Upper lobe of left lung (tissue), 6 donors: ENCODE measurements around the gene ZMYND8. TPM values are rescaled to one million over a fixed set of nuclear protein-coding genes. Genes with fewer than 3 reads are reported as not detected.

Experiments used
- ATAC-seq, 2 donors: fragments of 200-7000 bp; cut with Tn5 transposase; one replicate each; pipeline ENCODE4 v1.9.1; 2022; ENCODE audit warnings: mild to moderate bottlenecking in 2 of 2, moderate library complexity in 2 of 2; ENCODE audit not compliant: low FRiP score in 2 of 2
- DNase-seq, 2 donors: peaks; one replicate each; pipeline ENCODE4 v3.0.0-alpha.2; 2019 to 2020
- H3K27ac ChIP-seq, 4 donors: fragments of 200-600 bp; sonication (generic); one replicate each; pipeline ENCODE4 v1.5.1; 2016 to 2019
- H3K27me3 ChIP-seq, 4 donors: fragments of 200-600 bp; sonication (generic); one replicate each; pipeline ENCODE4 v1.5.1; 2017 to 2019
- H3K36me3 ChIP-seq, 4 donors: fragments of 200-600 bp; sonication (generic); one replicate each; pipeline ENCODE4 v1.5.1; 2016 to 2019
- H3K4me1 ChIP-seq, 4 donors: fragments of 200-600 bp; sonication (generic); one replicate each; pipeline ENCODE4 v1.5.1; 2018 to 2019
- H3K4me3 ChIP-seq, 4 donors: fragments of 200-600 bp; sonication (generic); one replicate each; pipeline ENCODE4 v1.5.1; 2017 to 2019; ENCODE audit warnings: mild to moderate bottlenecking in 2 of 4, moderate library complexity in 1 of 4
- H3K9me3 ChIP-seq, 4 donors: fragments of 200-600 bp; sonication (generic); one replicate each; pipeline ENCODE4 v1.5.1; 2018 to 2019
- EP300 ChIP-seq, 4 donors: sonication (generic); formaldehyde crosslinking; IDR thresholded peaks; one replicate each; pipeline ENCODE4 v1.5.1; 2017; ENCODE audit warnings: antibody characterized with exemption in 4 of 4, control low read depth in 2 of 4
- POLR2A ChIP-seq, 4 donors: fragments of 450-650 bp; IDR thresholded peaks; one replicate each; pipeline ENCODE4 v1.5.1; 2016 to 2017; ENCODE audit warnings: antibody characterized with exemption in 4 of 4, mild to moderate bottlenecking in 2 of 4
- POLR2AphosphoS5 ChIP-seq, 2 donors: sonication (generic); formaldehyde crosslinking; IDR thresholded peaks; one replicate each; pipeline ENCODE4 v1.5.1; 2017; ENCODE audit warnings: antibody characterized with exemption in 2 of 2
- WGBS, 2 donors: methylation state at CpG; one replicate each; pipeline ENCODE4 v1.1.5; 2017 to 2018; 5-methylcytosine and 5-hydroxymethylcytosine counted together
- total RNA-seq, 6 donors: library from RNA; depleted of rRNA in 4 of 6; stranded (reverse); fragments of >200 nt in 4 of 6; gene quantifications; one replicate each; pipeline versions ENCODE4 v1.1.0 to v1.2.1, GENCODE V29; 2016 to 2021
- TF ChIP-seq, protein P1 (sequence below), 6 experiments: fragments of 450-650 bp in 4 of 6; fragments of 200-600 bp in 2 of 6; sonication (generic) in 2 of 6; IDR thresholded peaks; one replicate each; pipeline ENCODE4 v1.5.1; 2016 to 2019; ENCODE audit warnings: antibody characterized with exemption in 6 of 6
- donor health status: DM: no; HTN: no; CAD: no; lungs with moderate emphysema.
- donor health status: DM: no; HTN: yes; CAD: no; lungs with severe emphysema.

ZMYND8 gene
- total RNA-seq, 6 donors from 2014 or later, result 24.6 to 120 (median 51.8) TPM

DNA sequence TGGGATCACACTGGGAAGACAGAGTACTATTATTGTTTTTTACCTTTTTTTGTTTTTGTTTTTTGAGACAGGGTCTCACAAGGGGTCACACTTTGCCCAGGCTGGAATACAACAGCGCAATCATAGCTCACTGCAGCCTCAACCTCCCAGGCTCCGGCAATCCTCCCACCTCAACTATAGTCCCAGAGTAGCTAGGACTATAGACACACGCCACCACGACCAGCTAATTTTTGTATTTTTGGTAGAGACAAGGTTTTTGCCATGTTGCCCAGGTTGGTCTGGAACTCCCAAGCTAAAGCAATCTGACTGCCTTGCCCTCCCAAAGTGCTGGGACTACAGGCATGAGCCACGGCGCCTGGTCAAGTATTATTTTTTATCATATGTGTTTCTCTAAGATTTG is 81.0 kb downstream of the ZMYND8 start:
- no peaks in the 10 kb centered on the region for H3K27me3 ChIP-seq
- TF ChIP-seq, protein P1, sequence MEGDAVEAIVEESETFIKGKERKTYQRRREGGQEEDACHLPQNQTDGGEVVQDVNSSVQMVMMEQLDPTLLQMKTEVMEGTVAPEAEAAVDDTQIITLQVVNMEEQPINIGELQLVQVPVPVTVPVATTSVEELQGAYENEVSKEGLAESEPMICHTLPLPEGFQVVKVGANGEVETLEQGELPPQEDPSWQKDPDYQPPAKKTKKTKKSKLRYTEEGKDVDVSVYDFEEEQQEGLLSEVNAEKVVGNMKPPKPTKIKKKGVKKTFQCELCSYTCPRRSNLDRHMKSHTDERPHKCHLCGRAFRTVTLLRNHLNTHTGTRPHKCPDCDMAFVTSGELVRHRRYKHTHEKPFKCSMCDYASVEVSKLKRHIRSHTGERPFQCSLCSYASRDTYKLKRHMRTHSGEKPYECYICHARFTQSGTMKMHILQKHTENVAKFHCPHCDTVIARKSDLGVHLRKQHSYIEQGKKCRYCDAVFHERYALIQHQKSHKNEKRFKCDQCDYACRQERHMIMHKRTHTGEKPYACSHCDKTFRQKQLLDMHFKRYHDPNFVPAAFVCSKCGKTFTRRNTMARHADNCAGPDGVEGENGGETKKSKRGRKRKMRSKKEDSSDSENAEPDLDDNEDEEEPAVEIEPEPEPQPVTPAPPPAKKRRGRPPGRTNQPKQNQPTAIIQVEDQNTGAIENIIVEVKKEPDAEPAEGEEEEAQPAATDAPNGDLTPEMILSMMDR (IDR thresholded peaks at IDR 0.05), result no peak
- TF ChIP-seq POLR2A (IDR thresholded peaks at IDR 0.05), result no peak
- TF ChIP-seq POLR2AphosphoS5 (IDR thresholded peaks at IDR 0.05), result no peak
- no peak for TF ChIP-seq EP300 (IDR thresholded peaks at IDR 0.05)
- peak overlapping the region in 3 of 4 donors; percentile 74 to 86 (median 85) for H3K27ac ChIP-seq
- H3K36me3 ChIP-seq, result peaks cover 11 to 67% (median 34%) of the 10 kb centered on the region in 4 donors
- no peak for ATAC-seq
- H3K9me3 ChIP-seq, result no peaks in the 10 kb centered on the region
- WGBS, 2 donors, result 95 to 99% methylated on average over 6 of the region's 6 CpGs
- no peak for DNase-seq
- H3K4me1 ChIP-seq, result peaks cover 18 to 29% (median 27%) of the 10 kb centered on the region in 4 donors
- H3K4me3 ChIP-seq, result no peak overlapping the region

DNA sequence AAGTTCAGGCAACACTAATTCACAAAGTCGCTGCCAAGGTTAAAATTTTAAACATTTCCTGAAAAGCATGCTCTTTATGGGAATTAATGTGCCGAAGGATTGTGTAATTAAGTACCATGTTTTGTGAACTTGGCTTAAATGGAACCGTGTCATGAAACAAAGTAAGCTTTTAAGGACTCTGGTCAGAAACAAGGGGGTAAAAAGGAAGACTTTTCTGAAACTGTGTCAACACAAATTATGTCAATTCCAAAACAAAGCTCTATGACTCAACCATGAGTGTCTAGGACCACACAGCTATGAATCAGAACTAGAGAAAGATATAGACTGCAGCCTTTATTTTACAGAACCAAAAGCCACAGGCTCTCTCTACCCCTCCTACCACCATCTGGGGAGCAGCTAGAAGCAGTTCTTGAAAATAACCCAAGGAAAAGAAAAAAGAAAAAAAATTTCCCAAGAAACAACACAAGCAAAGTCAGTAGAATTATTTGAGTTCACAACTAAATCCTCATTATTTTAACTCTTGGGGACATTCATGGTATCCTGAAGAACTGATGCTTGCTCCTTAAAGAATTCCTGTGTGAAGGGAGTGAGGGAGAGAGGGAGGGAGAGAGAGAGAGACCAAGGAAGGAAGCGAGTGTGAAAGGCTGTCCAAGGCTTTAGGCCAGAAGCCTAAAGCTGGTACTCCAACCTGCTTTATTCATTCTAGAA is 81.9 kb downstream of the ZMYND8 start:
- ATAC-seq, result peak; percentile 81 to 89
- H3K27me3 ChIP-seq, result no peaks in the 10 kb centered on the region
- peak overlapping the region; percentile 74 to 86 (median 80) for H3K27ac ChIP-seq
- peak in 1 of 2 donors; percentile 26 for DNase-seq
- WGBS, 2 donors, result 38 to 49% methylated on average over 4 of the region's 4 CpGs
- H3K4me1 ChIP-seq, result peaks cover 18 to 29% (median 27%) of the 10 kb centered on the region in 4 donors
- TF ChIP-seq EP300 (IDR thresholded peaks at IDR 0.05), result peak in 2 of 4 donors; percentile 42 to 85
- TF ChIP-seq, protein P1 (IDR thresholded peaks at IDR 0.05), result no peak
- TF ChIP-seq POLR2AphosphoS5 (IDR thresholded peaks at IDR 0.05), result peak in 1 of 2 donors; percentile 63
- peak in 1 of 4 donors; percentile 23 for TF ChIP-seq POLR2A (IDR thresholded peaks at IDR 0.05)
- peaks cover 7 to 67% (median 33%) of the 10 kb centered on the region in 4 donors for H3K36me3 ChIP-seq
- no peaks in the 10 kb centered on the region for H3K9me3 ChIP-seq
- no peak overlapping the region for H3K4me3 ChIP-seq

DNA sequence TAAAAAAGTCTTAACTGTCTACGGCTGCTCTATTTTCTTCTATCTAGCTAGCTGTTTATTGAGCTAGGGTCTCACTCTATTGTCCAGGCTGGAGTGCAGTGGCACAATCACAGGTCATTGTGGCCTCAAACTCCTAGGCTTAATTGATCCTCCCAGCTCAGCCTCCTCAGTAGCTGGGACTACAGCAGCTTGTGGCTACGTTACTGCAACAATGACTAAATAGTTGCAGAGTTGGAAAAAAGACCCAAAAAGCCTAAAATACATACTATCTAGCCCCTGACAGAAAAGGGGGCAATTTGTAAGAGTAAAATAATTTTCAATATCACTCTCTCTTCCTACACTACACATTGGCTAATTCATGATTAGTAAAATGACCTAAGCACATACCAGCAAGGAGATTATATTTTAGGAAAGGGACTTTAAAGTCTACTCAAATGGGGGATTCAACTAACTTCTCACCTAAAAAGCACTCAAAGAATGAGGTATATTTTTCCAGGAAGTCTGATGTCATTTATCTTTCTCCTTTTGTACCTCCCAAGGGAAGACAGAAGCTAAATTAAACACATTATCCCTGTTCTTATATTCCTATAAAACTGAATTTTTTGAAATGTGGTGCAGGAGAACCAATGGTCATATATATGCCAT is 82.8 kb downstream of the ZMYND8 start:
- TF ChIP-seq POLR2AphosphoS5 (IDR thresholded peaks at IDR 0.05) (no peak), POLR2A (IDR thresholded peaks at IDR 0.05) (no peak), EP300 (IDR thresholded peaks at IDR 0.05) (no peak)
- TF ChIP-seq, protein P1 (IDR thresholded peaks at IDR 0.05), result no peak
- Histone ChIP-seq H3K9me3 (no peaks in the 10 kb centered on the region), H3K27me3 (no peaks in the 10 kb centered on the region), H3K36me3 (peaks cover 7 to 69% (median 37%) of the 10 kb centered on the region in 4 donors), H3K27ac (peak overlapping the region; percentile 74 to 86 (median 80)), H3K4me1 (peaks cover 18 to 29% (median 27%) of the 10 kb centered on the region in 4 donors), H3K4me3 (no peak overlapping the region)
- ATAC-seq, result peak in 1 of 2 donors; percentile 13
- WGBS, 2 donors, result 92 to 95% methylated on average over 2 of the region's 2 CpGs
- no peak for DNase-seq

DNA sequence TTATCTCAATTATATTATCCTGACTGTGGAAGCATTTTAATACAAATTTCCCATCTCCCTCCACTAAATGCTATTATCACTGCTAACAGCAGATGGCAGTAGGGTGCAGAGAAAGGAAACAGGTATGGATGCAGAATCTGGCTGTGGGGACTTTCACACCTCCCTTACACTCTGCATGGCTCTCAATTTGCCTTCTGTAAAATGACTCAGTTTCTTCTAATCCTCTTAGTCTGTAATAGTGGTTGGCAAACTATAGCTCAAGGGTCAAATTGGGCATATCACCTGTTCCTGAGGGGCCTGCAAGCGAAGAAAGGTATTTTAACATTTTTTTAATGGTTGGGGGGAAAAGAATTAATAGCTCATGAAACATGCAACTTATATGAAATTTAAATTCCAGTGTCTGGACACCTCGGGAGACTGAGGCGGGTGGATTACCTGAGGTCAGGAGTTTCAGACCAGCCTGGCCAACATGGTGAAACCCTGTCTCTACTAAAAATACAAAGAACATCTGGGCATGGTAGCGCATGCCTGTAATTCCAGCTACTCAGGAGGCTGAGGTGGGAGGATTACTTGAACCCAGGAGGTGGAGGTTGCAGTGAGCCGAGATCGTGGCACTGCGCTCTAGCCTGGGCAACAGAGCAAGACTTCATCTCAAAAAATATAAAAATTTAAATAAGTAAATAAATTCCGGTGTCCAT is 83.5 kb downstream of the ZMYND8 start:
- DNase-seq, result peak in 1 of 2 donors; percentile 45
- no peaks in the 10 kb centered on the region for H3K27me3 ChIP-seq
- WGBS, 2 donors, result 85 to 90% methylated on average over 8 of the region's 8 CpGs

More for the DNA sequence above, 83.5 kb downstream of the ZMYND8 start:
- no peak for TF ChIP-seq EP300 (IDR thresholded peaks at IDR 0.05)
- TF ChIP-seq, protein P1 (IDR thresholded peaks at IDR 0.05), result peak; percentile 65 to 96 (median 92)
- peak overlapping the region; percentile 74 to 86 (median 80) for H3K27ac ChIP-seq
- H3K36me3 ChIP-seq, result peaks cover 7 to 67% (median 34%) of the 10 kb centered on the region in 4 donors
- ATAC-seq, result peak; percentile 82 to 85
- H3K4me1 ChIP-seq, result peaks cover 18 to 29% (median 27%) of the 10 kb centered on the region in 4 donors
- no peaks in the 10 kb centered on the region for H3K9me3 ChIP-seq
- H3K4me3 ChIP-seq, result no peak overlapping the region
